Ascending aorta (tissue), 2 donors: Measurements from ENCODE around the gene SH3PXD2A. TPM values are rescaled to one million over a fixed set of nuclear protein-coding genes. Genes with fewer than 3 reads are reported as not detected.

ENCODE experiments used
- DNase-seq, 2 donors: peaks; one replicate each; pipeline ENCODE4 v3.0.0-alpha.2; 2019; ENCODE audit warnings: low spot score in 2 of 2
- H3K27ac ChIP-seq, 2 donors: fragments of 200-600 bp; sonication (generic); one replicate each; pipeline ENCODE4 v1.5.1; 2016 to 2017; ENCODE audit warnings: mild to moderate bottlenecking in 1 of 2
- H3K27me3 ChIP-seq: fragments of 200-600 bp; sonication (generic); one replicate; pipeline ENCODE4 v1.5.1; 2017
- H3K36me3 ChIP-seq, 2 donors: fragments of 200-600 bp; sonication (generic); one replicate each; pipeline ENCODE4 v1.5.1; 2016
- H3K4me1 ChIP-seq, 2 donors: fragments of 200-600 bp; sonication (generic); one replicate each; pipeline ENCODE4 v1.5.1; 2016 to 2017; ENCODE audit warnings: mild to moderate bottlenecking in 1 of 2
- H3K4me3 ChIP-seq, 2 donors: fragments of 200-600 bp; sonication (generic); one replicate each; pipeline ENCODE4 v1.5.1; 2016 to 2017; ENCODE audit warnings: mild to moderate bottlenecking in 1 of 2
- H3K9me3 ChIP-seq, 2 donors: fragments of 200-600 bp; sonication (generic); one replicate each; pipeline ENCODE4 v1.5.1; 2016
- intact Hi-C: fragments of 100-400 bp; cut with DNase I; formaldehyde crosslinking; loops from one replicate; pipeline ENCODE4 v1.15.1; 2023
- total RNA-seq: library from RNA; depleted of rRNA; stranded (reverse); fragments of >200 nt; gene quantifications from one replicate; pipeline ENCODE4 v1.1.0, GENCODE V29; 2016
- TF ChIP-seq, protein P1 (sequence below), 3 experiments: fragments of 200-600 bp in 2 of 3; fragments of 450-650 bp in 1 of 3; sonication (generic) in 2 of 3; IDR thresholded peaks; one replicate each; pipeline ENCODE4 v1.5.1; 2016 to 2019; ENCODE audit warnings: antibody characterized with exemption in 3 of 3, mild to moderate bottlenecking in 1 of 3, moderate library complexity in 1 of 3

The SH3PXD2A gene
- total RNA-seq, 1 donor from 2014 or later: 50.0 TPM

DNA sequence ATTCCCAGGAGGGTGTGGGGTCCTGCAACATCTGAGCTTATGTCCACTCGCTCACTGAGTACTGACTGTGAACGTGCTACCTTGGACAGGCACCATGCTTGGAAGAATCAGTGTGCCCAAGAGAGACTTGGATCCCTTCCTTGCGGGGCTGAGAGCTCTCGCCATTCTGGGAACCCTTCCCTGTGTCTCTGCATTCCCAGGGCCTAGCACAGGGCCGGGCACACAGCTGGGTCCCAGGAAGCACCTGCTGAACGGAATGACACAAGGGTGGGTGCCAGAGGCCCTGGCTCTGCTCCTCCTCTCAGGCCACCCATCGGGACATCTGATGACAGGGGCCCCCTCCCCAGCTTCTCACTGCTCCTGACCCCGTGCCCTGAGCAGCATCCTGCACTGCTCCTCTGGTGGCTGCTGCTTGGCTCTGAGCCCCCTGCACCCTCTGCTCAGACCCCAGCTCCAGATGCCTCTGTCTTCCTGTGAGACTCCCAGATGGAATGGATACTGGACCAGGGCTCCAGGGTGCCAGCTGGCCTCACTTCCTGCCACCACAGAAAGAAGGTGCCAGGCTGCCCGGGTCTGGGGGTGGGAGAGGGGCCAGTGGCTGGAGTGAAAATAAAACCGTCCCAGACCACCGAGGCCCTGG, 232.3 kb downstream of the SH3PXD2A start:
- H3K4me1 ChIP-seq: peaks cover 39 to 71% of the 10 kb centered on the region in 2 donors
- peaks cover 7 to 9% of the 10 kb centered on the region in 2 donors for H3K36me3 ChIP-seq
- no peak for DNase-seq
- intact Hi-C loops: loop anchor here (2.0 kb wide), 1 partner anchor 14 kb away; no protein-coding TSS in a partner anchor
- H3K9me3 ChIP-seq: no peaks in the 10 kb centered on the region
- H3K27ac ChIP-seq: peak overlapping the region; percentile 80
- TF ChIP-seq, protein P1, sequence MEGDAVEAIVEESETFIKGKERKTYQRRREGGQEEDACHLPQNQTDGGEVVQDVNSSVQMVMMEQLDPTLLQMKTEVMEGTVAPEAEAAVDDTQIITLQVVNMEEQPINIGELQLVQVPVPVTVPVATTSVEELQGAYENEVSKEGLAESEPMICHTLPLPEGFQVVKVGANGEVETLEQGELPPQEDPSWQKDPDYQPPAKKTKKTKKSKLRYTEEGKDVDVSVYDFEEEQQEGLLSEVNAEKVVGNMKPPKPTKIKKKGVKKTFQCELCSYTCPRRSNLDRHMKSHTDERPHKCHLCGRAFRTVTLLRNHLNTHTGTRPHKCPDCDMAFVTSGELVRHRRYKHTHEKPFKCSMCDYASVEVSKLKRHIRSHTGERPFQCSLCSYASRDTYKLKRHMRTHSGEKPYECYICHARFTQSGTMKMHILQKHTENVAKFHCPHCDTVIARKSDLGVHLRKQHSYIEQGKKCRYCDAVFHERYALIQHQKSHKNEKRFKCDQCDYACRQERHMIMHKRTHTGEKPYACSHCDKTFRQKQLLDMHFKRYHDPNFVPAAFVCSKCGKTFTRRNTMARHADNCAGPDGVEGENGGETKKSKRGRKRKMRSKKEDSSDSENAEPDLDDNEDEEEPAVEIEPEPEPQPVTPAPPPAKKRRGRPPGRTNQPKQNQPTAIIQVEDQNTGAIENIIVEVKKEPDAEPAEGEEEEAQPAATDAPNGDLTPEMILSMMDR (IDR thresholded peaks at IDR 0.05): no peak
- no peak overlapping the region for H3K4me3 ChIP-seq
- H3K27me3 ChIP-seq: no peaks in the 10 kb centered on the region

DNA sequence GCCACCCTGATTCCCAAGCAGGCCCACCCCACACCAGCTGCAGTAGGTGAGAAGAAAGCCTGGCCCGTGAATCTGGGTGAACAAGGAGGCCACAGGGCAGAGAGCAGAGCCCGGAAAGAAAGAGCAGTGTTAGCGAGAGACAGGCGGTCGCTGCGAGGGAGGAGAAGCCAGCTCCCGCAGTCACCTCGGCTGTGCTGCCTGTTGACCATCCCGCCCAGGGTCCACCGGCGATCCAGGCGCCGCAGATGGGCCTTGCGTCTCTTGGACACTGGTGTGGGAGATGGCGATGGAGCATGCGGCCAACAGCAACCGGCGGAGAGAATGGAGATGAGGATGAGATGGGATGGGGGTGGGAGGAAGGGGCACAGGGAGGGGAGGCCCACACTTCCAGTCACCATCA, 233.1 kb downstream of the SH3PXD2A start:
- Histone ChIP-seq H3K4me3 (no peak overlapping the region), H3K4me1 (peaks cover 39 to 72% of the 10 kb centered on the region in 2 donors), H3K27ac (peak overlapping the region; percentile 80), H3K27me3 (no peaks in the 10 kb centered on the region), H3K9me3 (no peaks in the 10 kb centered on the region), H3K36me3 (peaks cover 11 to 17% of the 10 kb centered on the region in 2 donors)
- DNase-seq: no peak
- intact Hi-C loops: loop anchor here (2.0 kb wide), 1 partner anchor 15 kb away; no protein-coding TSS in a partner anchor
- TF ChIP-seq, protein P1 (IDR thresholded peaks at IDR 0.05): no peak

DNA sequence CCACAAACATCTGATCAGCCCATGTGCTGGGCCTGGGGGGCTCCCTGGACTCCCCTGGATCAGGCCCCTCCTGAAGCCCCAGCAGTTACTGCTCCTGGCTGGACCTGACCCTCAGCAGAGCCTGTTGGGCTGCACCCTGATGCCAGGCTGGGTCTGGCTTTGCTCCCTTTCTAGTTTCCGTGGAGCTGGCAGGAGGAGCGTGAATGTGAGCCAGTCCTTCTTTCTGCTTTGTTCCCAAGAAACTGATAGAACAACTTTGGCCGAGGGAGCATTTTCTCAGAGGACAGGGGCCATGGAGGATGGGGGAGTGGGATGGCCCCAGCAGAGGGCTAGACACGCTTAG, 233.6 kb downstream of the SH3PXD2A start:
- Histone ChIP-seq H3K27me3 (no peaks in the 10 kb centered on the region), H3K9me3 (no peaks in the 10 kb centered on the region), H3K4me3 (no peak overlapping the region), H3K4me1 (peaks cover 34 to 66% of the 10 kb centered on the region in 2 donors), H3K36me3 (peaks cover 9 to 22% of the 10 kb centered on the region in 2 donors), H3K27ac (peak overlapping the region; percentile 80)
- DNase-seq: no peak
- TF ChIP-seq, protein P1 (IDR thresholded peaks at IDR 0.05): no peak
- intact Hi-C loops: loop anchor here (2.0 kb wide), 1 partner anchor 15 kb away; no protein-coding TSS in a partner anchor

DNA sequence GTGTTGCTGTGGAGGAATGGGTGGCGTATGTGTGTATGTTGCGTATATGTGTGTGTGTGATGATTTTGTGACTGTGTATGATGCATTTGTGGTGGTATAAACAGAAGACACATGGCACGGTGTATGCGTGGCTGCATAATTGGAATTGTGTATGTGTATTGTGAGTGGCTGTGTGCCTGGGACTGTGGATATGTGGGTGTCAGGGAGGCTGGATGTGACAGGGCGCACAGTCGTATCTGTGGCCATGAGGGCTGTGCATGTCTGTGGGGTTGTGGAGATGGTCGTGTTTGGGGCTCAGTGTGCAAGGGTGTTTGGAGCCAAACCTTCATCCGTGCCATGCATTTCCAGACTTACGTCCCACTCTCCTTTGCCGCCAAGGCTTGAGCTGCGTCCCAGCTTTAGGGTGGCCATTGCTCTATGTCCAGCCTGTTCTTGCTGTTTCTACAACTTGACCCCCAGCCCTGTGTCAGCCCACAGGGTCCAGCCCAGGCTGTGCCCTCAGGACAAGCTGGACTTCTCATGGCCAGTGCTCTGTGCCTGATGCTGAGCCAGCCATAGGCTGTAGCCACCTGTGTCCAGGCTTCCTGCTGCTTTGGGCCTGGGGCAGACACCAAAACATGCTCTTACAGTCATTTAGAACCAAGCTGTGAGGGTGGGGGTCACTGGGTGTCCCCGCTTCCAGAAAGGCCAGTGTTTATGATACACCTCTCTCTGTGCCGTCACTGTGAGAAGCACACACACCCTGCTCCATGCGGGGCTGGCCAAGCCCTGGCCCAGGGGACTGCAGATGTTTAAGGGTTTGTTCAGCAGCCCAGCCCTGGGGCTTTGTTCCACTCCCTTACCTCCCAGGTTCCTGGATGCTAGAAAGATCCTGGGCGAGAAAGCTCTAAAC, 234.2 kb downstream of the SH3PXD2A start:
- intact Hi-C loops: loop anchor here (1.0 kb wide), 1 partner anchor 40 kb away; no protein-coding TSS in a partner anchor
- no peak overlapping the region for H3K4me3 ChIP-seq
- TF ChIP-seq, protein P1 (IDR thresholded peaks at IDR 0.05): no peak
- no peak for DNase-seq
- peak overlapping the region; percentile 80 for H3K27ac ChIP-seq
- H3K27me3 ChIP-seq: no peaks in the 10 kb centered on the region
- H3K9me3 ChIP-seq: no peaks in the 10 kb centered on the region
- peaks cover 11 to 28% of the 10 kb centered on the region in 2 donors for H3K36me3 ChIP-seq
- H3K4me1 ChIP-seq: peaks cover 31 to 61% of the 10 kb centered on the region in 2 donors

DNA sequence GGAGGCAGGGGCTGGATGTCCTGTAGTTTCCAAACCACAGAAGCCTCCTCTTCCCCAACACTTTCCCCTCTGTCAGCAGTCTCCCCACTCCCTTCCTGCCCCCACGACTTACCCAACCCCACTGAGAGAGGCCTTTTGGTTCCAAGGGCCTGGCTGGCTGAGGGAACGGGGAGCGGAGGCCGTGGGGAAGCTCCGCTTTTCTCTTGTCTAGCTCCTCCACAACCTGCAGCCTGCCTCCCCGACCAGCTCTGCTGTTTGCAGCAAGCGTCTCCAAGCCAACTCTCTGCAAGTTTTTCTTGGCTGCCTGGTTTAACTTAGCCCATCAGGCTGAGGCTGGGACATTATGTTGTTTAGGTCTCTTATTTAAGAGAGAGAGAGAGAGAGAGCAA, 235.0 kb downstream of the SH3PXD2A start:
- intact Hi-C loops: loop anchor here (1.0 kb wide), 1 partner anchor 41 kb away; no protein-coding TSS in a partner anchor
- TF ChIP-seq, protein P1 (IDR thresholded peaks at IDR 0.05): no peak

More for the DNA sequence above, 235.0 kb downstream of the SH3PXD2A start:
- Histone ChIP-seq H3K27me3 (no peaks in the 10 kb centered on the region), H3K4me1 (peaks cover 28 to 56% of the 10 kb centered on the region in 2 donors), H3K36me3 (peaks cover 11 to 30% of the 10 kb centered on the region in 2 donors), H3K9me3 (no peaks in the 10 kb centered on the region), H3K4me3 (peak overlapping the region in 1 of 2 donors; percentile 17), H3K27ac (peak overlapping the region; percentile 80)
- DNase-seq: no peak
